Thyroid gland (tissue), 4 donors: ENCODE results near the gene PPP4R4. TPM values are rescaled to one million over a fixed set of nuclear protein-coding genes. Genes with fewer than 3 reads are reported as not detected.
"Not testable (repeated sequence)": the region's sequence is repeated elsewhere in the genome, so short reads cannot be mapped to it uniquely, and the experiment has no call there.

ENCODE experiments used
- DNase-seq, 2 donors: peaks; one replicate each; pipeline ENCODE4 v3.0.0-alpha.2; 2019
- H3K27ac ChIP-seq, 3 donors: fragments of 200-600 bp; sonication (generic); 1 replicate in 2 of 3; 2 replicates in 1 of 3; pipeline ENCODE4 v1.5.1; 2016 to 2019; ENCODE audit warnings: mild to moderate bottlenecking in 1 of 3, moderate library complexity in 1 of 3
- H3K27me3 ChIP-seq: fragments of 200-600 bp; sonication (generic); one replicate; pipeline ENCODE4 v1.5.1; 2019
- H3K36me3 ChIP-seq, 2 donors: fragments of 200-600 bp; sonication (generic); one replicate each; pipeline ENCODE4 v1.5.1; 2016 to 2019
- H3K4me1 ChIP-seq, 2 donors: fragments of 200-600 bp; sonication (generic); one replicate each; pipeline ENCODE4 v1.5.1; 2017 to 2019
- H3K4me3 ChIP-seq, 3 donors: fragments of 200-600 bp; sonication (generic); replicated peaks in 1 of 3; 1 replicate in 2 of 3; 2 replicates in 1 of 3; pipeline ENCODE4 v1.5.1; 2016; ENCODE audit warnings: mild to moderate bottlenecking in 1 of 3
- H3K9me3 ChIP-seq: fragments of 200-600 bp; sonication (generic); one replicate; pipeline ENCODE4 v1.5.1; 2017
- POLR2A ChIP-seq, 2 donors: fragments of 450-650 bp; IDR thresholded peaks; one replicate each; pipeline ENCODE4 v1.6.1; 2017; ENCODE audit warnings: antibody characterized with exemption in 2 of 2, mild to moderate bottlenecking in 2 of 2, moderate library complexity in 1 of 2
- WGBS, 2 donors: methylation state at CpG; one replicate each; pipeline ENCODE4 v1.1.5; 2017; 5-methylcytosine and 5-hydroxymethylcytosine counted together
- intact Hi-C: fragments of 100-400 bp; cut with DNase I; formaldehyde crosslinking; loops from one replicate; pipeline ENCODE4 v1.15.1; 2023
- total RNA-seq, 4 donors: library from RNA; depleted of rRNA; stranded (reverse); fragments of >200 nt; gene quantifications; one replicate each; pipeline ENCODE4 v1.2.3, GENCODE V29; 2016
- TF ChIP-seq, protein P1 (sequence below), 6 experiments: fragments of 200-600 bp in 3 of 6; fragments of 450-650 bp in 3 of 6; sonication (generic) in 3 of 6; IDR thresholded peaks; one replicate each; pipeline ENCODE4 v1.5.1; 2016 to 2019; ENCODE audit warnings: antibody characterized with exemption in 6 of 6, mild to moderate bottlenecking in 2 of 6, inconsistent platforms in 1 of 6, moderate library complexity in 1 of 6

Gene PPP4R4
- total RNA-seq, 4 donors from 2014 or later = 0.45 to 16.2 (median 0.92) TPM

- H3K4me3 ChIP-seq = no peak overlapping the region
- intact Hi-C loops = no loop called here
- no peak overlapping the region for H3K27ac ChIP-seq
- no peak for DNase-seq
- no peaks in the 10 kb centered on the region for H3K9me3 ChIP-seq
- H3K4me1 ChIP-seq = no peaks in the 10 kb centered on the region
- no peaks in the 10 kb centered on the region for H3K36me3 ChIP-seq
- H3K27me3 ChIP-seq = no peaks in the 10 kb centered on the region
- 73 to 77% methylated on average over 9 of the region's 9 CpGs for WGBS, 2 donors
- TF ChIP-seq, protein P1, sequence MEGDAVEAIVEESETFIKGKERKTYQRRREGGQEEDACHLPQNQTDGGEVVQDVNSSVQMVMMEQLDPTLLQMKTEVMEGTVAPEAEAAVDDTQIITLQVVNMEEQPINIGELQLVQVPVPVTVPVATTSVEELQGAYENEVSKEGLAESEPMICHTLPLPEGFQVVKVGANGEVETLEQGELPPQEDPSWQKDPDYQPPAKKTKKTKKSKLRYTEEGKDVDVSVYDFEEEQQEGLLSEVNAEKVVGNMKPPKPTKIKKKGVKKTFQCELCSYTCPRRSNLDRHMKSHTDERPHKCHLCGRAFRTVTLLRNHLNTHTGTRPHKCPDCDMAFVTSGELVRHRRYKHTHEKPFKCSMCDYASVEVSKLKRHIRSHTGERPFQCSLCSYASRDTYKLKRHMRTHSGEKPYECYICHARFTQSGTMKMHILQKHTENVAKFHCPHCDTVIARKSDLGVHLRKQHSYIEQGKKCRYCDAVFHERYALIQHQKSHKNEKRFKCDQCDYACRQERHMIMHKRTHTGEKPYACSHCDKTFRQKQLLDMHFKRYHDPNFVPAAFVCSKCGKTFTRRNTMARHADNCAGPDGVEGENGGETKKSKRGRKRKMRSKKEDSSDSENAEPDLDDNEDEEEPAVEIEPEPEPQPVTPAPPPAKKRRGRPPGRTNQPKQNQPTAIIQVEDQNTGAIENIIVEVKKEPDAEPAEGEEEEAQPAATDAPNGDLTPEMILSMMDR (IDR thresholded peaks at IDR 0.05) = no peak
- no peak for TF ChIP-seq POLR2A (IDR thresholded peaks at IDR 0.05)
Observed at GRCh38 chr14:94295360-94296180, 121.4 kb downstream of the PPP4R4 start.

- DNase-seq, H3K4me1 ChIP-seq, H3K27ac ChIP-seq, H3K36me3 ChIP-seq, H3K27me3 ChIP-seq, intact Hi-C loops, H3K9me3 ChIP-seq, H3K4me3 ChIP-seq: not testable (repeated sequence)
- WGBS, 2 donors = 51 to 73% methylated on average over 4 of the region's 4 CpGs
Observed at GRCh38 chr14:94296181-94296545, 122.0 kb downstream of the PPP4R4 start.

DNA sequence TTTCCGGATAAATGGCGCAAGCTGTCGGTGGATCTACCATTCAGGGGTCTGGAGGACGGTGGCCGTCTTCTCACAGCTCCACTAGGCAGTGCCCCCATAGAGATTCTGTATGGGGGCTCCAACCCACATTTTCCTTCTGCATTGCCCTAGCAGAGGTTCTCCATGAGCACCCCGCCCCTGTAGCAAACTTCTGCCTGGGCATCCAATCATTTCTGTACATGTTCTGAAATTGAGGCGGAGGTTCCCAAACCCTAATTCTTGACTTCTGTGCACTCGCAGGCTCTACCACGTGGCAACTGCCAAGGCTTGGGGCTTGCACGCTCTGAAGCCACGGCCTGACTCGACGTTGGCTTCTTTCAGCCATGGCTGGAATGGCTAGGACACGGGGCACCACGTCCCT lies 124.0 kb downstream of the PPP4R4 start:
- H3K27me3 ChIP-seq = no peaks in the 10 kb centered on the region
- intact Hi-C loops = no loop called here
- H3K27ac ChIP-seq = no peak overlapping the region
- WGBS, 2 donors = 95 to 97% methylated on average over 7 to 15 of the region's 15 CpGs
- H3K4me1 ChIP-seq = no peaks in the 10 kb centered on the region
- H3K9me3 ChIP-seq = no peaks in the 10 kb centered on the region
- H3K4me3 ChIP-seq = no peak overlapping the region
- TF ChIP-seq, protein P1 (IDR thresholded peaks at IDR 0.05) = no peak
- TF ChIP-seq POLR2A (IDR thresholded peaks at IDR 0.05) = no peak
- no peaks in the 10 kb centered on the region for H3K36me3 ChIP-seq
- DNase-seq = no peak

GRCh38 chr14:94303111-94303510 lies 129.0 kb downstream of the PPP4R4 start:
- WGBS, 2 donors = 80 to 87% methylated on average over 7 of the region's 7 CpGs
- no peak for DNase-seq
- Histone ChIP-seq H3K9me3 (no peaks in the 10 kb centered on the region), H3K4me1 (no peaks in the 10 kb centered on the region), H3K4me3 (no peak overlapping the region), H3K27ac (no peak overlapping the region), H3K36me3 (no peaks in the 10 kb centered on the region), H3K27me3 (no peaks in the 10 kb centered on the region)
- TF ChIP-seq POLR2A (IDR thresholded peaks at IDR 0.05) = no peak
- TF ChIP-seq, protein P1 (IDR thresholded peaks at IDR 0.05) = no peak
- intact Hi-C loops = no loop called here

- DNase-seq = no peak
- WGBS, 2 donors = 86 to 90% methylated on average over 6 of the region's 6 CpGs
Observed at GRCh38 chr14:94304243-94304642, 130.1 kb downstream of the PPP4R4 start.

More at GRCh38 chr14:94304243-94304642, 130.1 kb downstream of the PPP4R4 start:
- Histone ChIP-seq H3K9me3 (no peaks in the 10 kb centered on the region), H3K27me3 (no peaks in the 10 kb centered on the region), H3K4me1 (no peaks in the 10 kb centered on the region), H3K36me3 (no peaks in the 10 kb centered on the region), H3K4me3 (no peak overlapping the region), H3K27ac (no peak overlapping the region)
- TF ChIP-seq, protein P1 (IDR thresholded peaks at IDR 0.05) = no peak
- TF ChIP-seq POLR2A (IDR thresholded peaks at IDR 0.05) = no peak
- intact Hi-C loops = no loop called here
